Neutrophil (primary cell): ENCODE data around the gene EDIL3.

Source experiments
- H3K27ac ChIP-seq: fragments of 200-600 bp; sonication (generic); 2 replicates; pipeline ENCODE4 v1.5.1; 2016; ENCODE audit warnings: mild to moderate bottlenecking, moderate library complexity
- H3K27me3 ChIP-seq: fragments of 200-600 bp; sonication (generic); 2 replicates; pipeline ENCODE4 v1.6.0; 2016; ENCODE audit warnings: mild to moderate bottlenecking
- H3K36me3 ChIP-seq: fragments of 200-600 bp; sonication (generic); 2 replicates; pipeline ENCODE4 v1.5.1; 2017
- H3K4me1 ChIP-seq, 2 experiments: fragments of 200-600 bp in 1 of 2; sonication (generic) in 1 of 2; 1 replicate in 1 of 2; 2 replicates in 1 of 2; pipeline versions ENCODE4 v1.5.1 to v1.6.1; 2013 to 2016; ENCODE audit warnings: low read depth in 1 of 2, low read length in 1 of 2, mild to moderate bottlenecking in 1 of 2, moderate library complexity in 1 of 2; ENCODE audit not compliant: control insufficient read depth in 1 of 2, insufficient read depth in 1 of 2
- H3K4me3 ChIP-seq, 2 experiments: fragments of 200-600 bp in 1 of 2; sonication (generic) in 1 of 2; 1 replicate in 1 of 2; 2 replicates in 1 of 2; pipeline ENCODE4 v1.5.1; 2013 to 2016; ENCODE audit warnings: low read depth in 1 of 2, low read length in 1 of 2, mild to moderate bottlenecking in 1 of 2, moderate library complexity in 1 of 2
- H3K9me3 ChIP-seq: fragments of 200-600 bp; sonication (generic); 2 replicates; pipeline ENCODE4 v1.5.1; 2016
- TF ChIP-seq, protein P1 (sequence below): fragments of 200-600 bp; sonication (generic); IDR thresholded peaks from 2 replicates; pipeline ENCODE4 v1.5.1; 2016; ENCODE audit warnings: antibody characterized with exemption

The EDIL3 gene

DNA sequence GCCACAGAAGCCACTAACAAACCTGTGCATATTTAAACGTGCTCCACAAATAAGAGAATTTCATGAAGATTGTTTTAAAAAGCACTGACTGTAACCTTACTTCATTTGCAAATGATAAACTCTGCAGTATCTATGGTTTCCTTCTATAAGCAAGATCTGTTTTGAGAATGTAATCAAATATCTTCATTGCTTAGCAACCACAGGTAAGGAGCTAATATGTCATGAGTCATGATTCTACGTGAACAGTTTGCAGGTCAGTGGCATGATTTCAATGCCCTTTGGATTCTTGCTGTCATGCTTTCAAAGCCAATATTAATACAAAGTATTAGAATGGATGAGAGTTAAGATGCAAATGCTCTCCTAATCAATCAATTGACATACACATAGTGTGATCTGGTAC, 325.0 kb downstream of the EDIL3 start:
- TF ChIP-seq, protein P1, sequence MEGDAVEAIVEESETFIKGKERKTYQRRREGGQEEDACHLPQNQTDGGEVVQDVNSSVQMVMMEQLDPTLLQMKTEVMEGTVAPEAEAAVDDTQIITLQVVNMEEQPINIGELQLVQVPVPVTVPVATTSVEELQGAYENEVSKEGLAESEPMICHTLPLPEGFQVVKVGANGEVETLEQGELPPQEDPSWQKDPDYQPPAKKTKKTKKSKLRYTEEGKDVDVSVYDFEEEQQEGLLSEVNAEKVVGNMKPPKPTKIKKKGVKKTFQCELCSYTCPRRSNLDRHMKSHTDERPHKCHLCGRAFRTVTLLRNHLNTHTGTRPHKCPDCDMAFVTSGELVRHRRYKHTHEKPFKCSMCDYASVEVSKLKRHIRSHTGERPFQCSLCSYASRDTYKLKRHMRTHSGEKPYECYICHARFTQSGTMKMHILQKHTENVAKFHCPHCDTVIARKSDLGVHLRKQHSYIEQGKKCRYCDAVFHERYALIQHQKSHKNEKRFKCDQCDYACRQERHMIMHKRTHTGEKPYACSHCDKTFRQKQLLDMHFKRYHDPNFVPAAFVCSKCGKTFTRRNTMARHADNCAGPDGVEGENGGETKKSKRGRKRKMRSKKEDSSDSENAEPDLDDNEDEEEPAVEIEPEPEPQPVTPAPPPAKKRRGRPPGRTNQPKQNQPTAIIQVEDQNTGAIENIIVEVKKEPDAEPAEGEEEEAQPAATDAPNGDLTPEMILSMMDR: no peak
- H3K27me3 ChIP-seq: no peaks in the 10 kb centered on the region
- H3K9me3 ChIP-seq: no peaks in the 10 kb centered on the region
- no peak overlapping the region for H3K27ac ChIP-seq
- H3K36me3 ChIP-seq: no peaks in the 10 kb centered on the region
- no peaks in the 10 kb centered on the region for H3K4me1 ChIP-seq
- no peak overlapping the region for H3K4me3 ChIP-seq

DNA sequence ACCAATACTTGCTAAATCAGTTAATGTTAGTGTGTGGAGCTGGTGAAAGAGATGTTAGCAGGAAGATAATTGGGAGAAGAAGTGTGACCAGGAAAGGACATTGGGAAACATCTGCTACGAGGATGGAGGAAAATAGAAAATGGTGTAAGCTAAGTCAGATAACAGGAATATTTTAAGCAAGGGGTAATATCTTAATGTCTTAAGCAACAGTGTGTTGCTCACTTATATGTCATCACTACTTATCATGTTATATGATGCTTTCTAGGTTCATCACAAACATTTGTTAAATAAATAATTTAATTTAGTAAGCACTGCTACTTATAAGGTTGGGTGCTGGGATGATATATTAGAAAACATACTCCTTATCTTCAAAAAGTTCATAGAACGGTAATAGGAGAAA, 326.1 kb downstream of the EDIL3 start:
- no peaks in the 10 kb centered on the region for H3K9me3 ChIP-seq
- H3K27me3 ChIP-seq: no peaks in the 10 kb centered on the region
- no peaks in the 10 kb centered on the region for H3K4me1 ChIP-seq
- H3K27ac ChIP-seq: no peak overlapping the region
- no peaks in the 10 kb centered on the region for H3K36me3 ChIP-seq
- TF ChIP-seq, protein P1: no peak
- H3K4me3 ChIP-seq: no peak overlapping the region

DNA sequence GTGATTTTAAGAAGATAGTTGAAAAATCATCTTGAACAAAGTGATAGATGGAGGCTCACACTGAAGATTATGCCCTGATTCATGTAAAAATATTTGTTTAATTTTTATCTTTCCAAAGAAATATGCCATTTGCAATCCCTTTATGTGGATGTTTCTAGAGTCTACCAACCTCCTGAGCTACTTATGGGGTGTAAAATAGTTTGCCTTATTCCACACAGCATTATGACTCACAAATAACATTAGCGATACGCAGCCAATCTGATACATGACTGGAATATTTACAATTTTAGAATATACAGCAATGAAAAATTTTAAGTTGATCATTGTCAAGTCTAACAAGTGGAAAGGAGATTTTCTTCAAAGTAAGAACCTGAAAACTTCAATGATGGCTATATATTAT, 327.5 kb downstream of the EDIL3 start:
- no peaks in the 10 kb centered on the region for H3K36me3 ChIP-seq
- no peak overlapping the region for H3K27ac ChIP-seq
- no peaks in the 10 kb centered on the region for H3K4me1 ChIP-seq
- H3K27me3 ChIP-seq: no peaks in the 10 kb centered on the region
- TF ChIP-seq, protein P1: no peak
- no peak overlapping the region for H3K4me3 ChIP-seq
- H3K9me3 ChIP-seq: no peaks in the 10 kb centered on the region

DNA sequence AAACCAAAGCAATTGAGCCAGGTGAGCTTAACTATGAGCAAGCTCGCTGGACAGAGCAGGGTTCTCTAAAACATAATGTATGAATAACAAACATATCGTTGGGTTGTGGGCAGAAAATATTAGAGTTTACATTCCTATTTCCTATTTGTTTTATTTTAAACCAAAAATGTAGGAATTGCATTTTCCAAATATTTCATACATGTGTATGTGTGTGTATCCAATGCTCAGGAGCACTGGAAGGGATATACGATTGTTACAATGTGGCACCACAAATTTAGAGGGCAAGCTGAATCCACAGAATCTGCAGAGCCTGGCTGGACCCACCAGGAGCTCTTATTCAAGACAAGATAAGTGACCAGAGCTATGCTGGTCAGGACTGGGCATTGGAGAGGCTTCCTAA, 338.7 kb downstream of the EDIL3 start:
- Histone ChIP-seq H3K4me3 (no peak overlapping the region), H3K4me1 (no peaks in the 10 kb centered on the region), H3K27ac (no peak overlapping the region), H3K27me3 (no peaks in the 10 kb centered on the region), H3K9me3 (no peaks in the 10 kb centered on the region), H3K36me3 (no peaks in the 10 kb centered on the region)
- TF ChIP-seq, protein P1: no peak

DNA sequence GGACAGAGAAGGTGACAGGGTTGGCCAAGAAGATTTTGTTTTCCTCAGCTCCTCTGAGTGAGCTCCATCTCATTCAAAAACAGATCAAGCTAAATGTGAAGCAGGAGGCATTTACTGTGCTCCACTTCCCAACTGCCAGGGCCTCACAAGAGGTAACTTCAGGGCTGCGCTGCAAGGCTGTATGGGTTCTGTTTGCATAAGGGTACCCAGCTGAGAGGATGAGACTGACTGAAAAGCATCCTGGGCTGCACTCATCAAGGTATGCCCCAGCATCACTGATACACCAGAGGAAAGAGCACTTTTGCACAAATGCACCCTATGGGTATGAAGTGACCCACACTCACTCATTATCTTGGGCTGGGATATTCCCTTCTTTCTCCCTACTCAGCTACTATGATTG, 347.8 kb downstream of the EDIL3 start:
- H3K36me3 ChIP-seq: no peaks in the 10 kb centered on the region
- no peak overlapping the region for H3K4me3 ChIP-seq
- no peaks in the 10 kb centered on the region for H3K9me3 ChIP-seq
- H3K27ac ChIP-seq: no peak overlapping the region
- H3K4me1 ChIP-seq: no peaks in the 10 kb centered on the region
- TF ChIP-seq, protein P1: no peak
- H3K27me3 ChIP-seq: no peaks in the 10 kb centered on the region

DNA sequence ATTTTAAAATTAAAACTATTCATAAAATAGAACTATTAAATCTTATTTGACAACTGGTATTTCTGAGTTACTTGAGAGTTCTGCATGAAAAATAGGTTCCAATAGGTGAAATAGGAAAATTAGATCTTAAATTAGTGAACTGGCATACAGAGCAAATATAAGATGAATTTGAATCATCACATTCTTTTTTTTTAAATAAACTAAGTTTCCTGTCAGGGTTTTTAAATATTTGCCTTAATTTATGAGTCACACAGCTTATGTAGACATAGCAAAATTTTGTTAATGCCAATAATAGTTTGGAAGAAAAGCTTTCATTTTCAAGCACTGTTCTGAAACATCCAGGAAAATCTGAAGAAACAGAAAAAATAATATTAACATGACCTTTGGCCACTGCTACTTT, 352.4 kb downstream of the EDIL3 start:
- Histone ChIP-seq H3K4me3 (no peak overlapping the region), H3K36me3 (no peaks in the 10 kb centered on the region), H3K9me3 (no peaks in the 10 kb centered on the region), H3K27me3 (no peaks in the 10 kb centered on the region), H3K4me1 (no peaks in the 10 kb centered on the region), H3K27ac (no peak overlapping the region)
- TF ChIP-seq, protein P1: no peak
